ENCODE results near the gene PER2. TPM values are rescaled to one million over a fixed set of nuclear protein-coding genes. Genes with fewer than 3 reads are reported as not detected.

Gene PER2
- total RNA-seq, 1 donor from 2014 or later: 11.7 TPM

DNA sequence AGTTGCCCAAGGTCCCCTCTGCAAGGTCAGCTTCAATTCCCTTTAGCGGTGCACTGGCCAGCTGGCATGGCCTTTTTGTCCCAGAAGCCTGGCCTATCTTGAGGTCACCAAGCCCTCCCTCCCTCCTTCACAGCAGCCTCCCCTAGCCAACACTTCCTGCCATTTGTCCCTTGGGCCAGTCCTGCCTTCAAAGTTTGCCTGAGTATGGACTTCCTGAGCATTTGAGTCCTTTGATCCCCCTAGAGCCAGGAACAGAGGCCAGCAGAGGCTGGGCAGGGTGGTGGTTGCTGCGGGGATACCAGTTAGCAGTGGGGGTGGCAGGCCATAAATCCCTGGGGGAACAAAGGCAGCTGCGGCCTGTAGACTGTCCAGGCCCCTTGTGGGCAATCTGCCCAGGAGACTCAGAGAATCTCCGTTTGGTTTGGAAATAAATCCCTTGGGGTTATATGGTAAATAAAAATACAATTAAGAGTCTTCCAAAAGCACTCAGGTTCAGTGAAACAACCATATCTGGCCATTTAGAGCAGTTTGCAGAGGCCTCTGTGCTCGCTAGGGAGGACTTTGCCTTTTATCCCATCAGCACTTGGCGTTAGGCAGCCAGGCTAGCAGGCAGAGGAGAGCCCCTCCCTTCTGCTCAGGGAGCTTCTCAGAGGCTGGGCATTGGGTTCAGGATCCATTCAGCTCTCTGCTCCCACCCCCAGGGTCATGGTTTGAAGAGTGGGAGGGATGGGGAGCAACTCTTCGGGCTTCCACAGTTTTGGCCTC, 45.5 kb downstream of the PER2 start:
- peaks cover 6% of the 10 kb centered on the region for H3K4me1 Mint-ChIP-seq
- H3K27me3 Mint-ChIP-seq (ENCODE audit: low read depth): peaks cover 19% of the 10 kb centered on the region
- no peak for DNase-seq (ENCODE audit: low spot score in 2 of 2, unreplicated experiment in 2 of 2)
- TF ChIP-seq, protein P1, sequence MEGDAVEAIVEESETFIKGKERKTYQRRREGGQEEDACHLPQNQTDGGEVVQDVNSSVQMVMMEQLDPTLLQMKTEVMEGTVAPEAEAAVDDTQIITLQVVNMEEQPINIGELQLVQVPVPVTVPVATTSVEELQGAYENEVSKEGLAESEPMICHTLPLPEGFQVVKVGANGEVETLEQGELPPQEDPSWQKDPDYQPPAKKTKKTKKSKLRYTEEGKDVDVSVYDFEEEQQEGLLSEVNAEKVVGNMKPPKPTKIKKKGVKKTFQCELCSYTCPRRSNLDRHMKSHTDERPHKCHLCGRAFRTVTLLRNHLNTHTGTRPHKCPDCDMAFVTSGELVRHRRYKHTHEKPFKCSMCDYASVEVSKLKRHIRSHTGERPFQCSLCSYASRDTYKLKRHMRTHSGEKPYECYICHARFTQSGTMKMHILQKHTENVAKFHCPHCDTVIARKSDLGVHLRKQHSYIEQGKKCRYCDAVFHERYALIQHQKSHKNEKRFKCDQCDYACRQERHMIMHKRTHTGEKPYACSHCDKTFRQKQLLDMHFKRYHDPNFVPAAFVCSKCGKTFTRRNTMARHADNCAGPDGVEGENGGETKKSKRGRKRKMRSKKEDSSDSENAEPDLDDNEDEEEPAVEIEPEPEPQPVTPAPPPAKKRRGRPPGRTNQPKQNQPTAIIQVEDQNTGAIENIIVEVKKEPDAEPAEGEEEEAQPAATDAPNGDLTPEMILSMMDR (IDR thresholded peaks at IDR 0.05; ENCODE audit: unreplicated experiment): no peak
- H3K4me3 Mint-ChIP-seq: no peak overlapping the region
- H3K9me3 Mint-ChIP-seq: no peaks in the 10 kb centered on the region
- peaks cover 22% of the 10 kb centered on the region for H3K36me3 Mint-ChIP-seq
- H3K27ac Mint-ChIP-seq: no peak overlapping the region

DNA sequence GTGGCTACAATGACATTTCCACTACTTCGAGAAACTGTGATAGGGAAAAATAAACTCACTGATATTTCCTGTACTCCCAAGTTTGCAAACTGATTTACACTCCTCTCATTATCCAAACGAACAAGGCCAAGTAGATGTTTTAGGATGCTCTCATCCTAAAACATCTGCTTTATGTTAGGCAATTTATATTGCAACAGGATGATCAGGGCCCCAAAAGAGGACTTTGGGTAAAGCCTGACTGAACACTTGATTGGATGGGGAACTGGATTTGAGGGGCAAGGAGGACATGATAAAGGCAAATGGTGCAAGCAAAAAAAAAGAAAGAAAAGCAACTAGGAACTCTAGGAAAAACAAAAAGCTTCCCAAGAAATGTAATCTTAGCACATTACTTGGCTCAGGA, 46.4 kb downstream of the PER2 start:
- TF ChIP-seq, protein P1 (IDR thresholded peaks at IDR 0.05; ENCODE audit: unreplicated experiment): no peak
- Mint-ChIP-seq H3K9me3 (no peaks in the 10 kb centered on the region), H3K4me3 (peak overlapping the region; percentile 2), H3K27ac (no peak overlapping the region), H3K4me1 (peaks cover 6% of the 10 kb centered on the region), H3K27me3 (ENCODE audit: low read depth) (peaks cover 28% of the 10 kb centered on the region), H3K36me3 (peaks cover 15% of the 10 kb centered on the region)
- no peak for DNase-seq (ENCODE audit: low spot score in 2 of 2, unreplicated experiment in 2 of 2)

DNA sequence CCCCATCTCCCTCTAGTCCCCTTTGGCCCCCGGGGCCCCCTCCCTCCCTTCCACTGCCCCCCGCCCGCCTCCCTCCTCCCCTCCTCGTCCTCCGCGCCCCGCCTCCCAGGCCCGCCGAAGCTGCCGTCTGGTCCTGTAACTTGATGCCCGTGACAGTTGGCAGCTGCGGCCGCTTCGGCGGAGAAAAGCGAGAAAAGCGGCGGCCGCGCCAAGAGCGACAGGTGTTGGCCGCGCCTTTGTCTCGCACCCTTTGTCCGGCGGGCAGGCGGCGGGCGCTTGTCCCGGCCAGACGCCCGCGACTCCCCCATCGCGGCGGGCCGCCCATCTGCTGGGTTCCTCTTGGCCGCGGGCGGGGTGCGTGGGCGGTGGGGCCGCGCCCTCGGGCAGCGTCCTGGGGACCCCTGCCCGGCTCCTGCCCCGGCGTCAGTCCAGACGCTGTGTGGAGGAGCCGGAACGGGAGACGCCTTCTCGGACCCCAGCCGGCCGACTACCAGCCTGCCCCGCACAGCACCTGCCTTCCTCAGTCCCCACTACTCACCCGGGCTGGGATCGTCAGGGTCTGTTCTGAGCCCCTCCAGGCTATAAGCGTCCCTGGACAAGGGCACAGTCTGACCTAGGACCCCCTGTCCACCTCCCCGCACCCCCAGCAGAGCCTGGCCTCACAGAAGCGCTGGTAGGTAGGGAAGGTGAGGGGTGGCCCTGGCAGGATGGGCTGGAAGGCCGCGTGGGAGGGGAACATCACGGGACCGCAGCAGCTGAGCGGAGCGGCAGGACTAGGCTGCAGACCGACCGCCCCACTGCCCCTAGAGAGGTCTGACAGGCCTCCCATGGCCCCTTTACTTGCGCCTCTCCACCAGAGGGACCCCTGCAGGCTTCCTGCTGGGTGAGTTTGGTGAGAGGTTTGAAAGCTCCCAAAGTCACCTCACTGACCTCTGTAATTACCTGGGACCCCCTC, 47.4 kb downstream of the PER2 start:
- no peaks in the 10 kb centered on the region for H3K9me3 Mint-ChIP-seq
- TF ChIP-seq, protein P1 (IDR thresholded peaks at IDR 0.05; ENCODE audit: unreplicated experiment): no peak
- H3K4me1 Mint-ChIP-seq: peaks cover 6% of the 10 kb centered on the region
- peaks cover 37% of the 10 kb centered on the region for H3K27me3 Mint-ChIP-seq (ENCODE audit: low read depth)
- peak overlapping the region; percentile 2 for H3K4me3 Mint-ChIP-seq
- peaks cover 13% of the 10 kb centered on the region for H3K36me3 Mint-ChIP-seq
- peak; percentile 49 to 65 for DNase-seq (ENCODE audit: low spot score in 2 of 2, unreplicated experiment in 2 of 2)
- no peak overlapping the region for H3K27ac Mint-ChIP-seq

DNA sequence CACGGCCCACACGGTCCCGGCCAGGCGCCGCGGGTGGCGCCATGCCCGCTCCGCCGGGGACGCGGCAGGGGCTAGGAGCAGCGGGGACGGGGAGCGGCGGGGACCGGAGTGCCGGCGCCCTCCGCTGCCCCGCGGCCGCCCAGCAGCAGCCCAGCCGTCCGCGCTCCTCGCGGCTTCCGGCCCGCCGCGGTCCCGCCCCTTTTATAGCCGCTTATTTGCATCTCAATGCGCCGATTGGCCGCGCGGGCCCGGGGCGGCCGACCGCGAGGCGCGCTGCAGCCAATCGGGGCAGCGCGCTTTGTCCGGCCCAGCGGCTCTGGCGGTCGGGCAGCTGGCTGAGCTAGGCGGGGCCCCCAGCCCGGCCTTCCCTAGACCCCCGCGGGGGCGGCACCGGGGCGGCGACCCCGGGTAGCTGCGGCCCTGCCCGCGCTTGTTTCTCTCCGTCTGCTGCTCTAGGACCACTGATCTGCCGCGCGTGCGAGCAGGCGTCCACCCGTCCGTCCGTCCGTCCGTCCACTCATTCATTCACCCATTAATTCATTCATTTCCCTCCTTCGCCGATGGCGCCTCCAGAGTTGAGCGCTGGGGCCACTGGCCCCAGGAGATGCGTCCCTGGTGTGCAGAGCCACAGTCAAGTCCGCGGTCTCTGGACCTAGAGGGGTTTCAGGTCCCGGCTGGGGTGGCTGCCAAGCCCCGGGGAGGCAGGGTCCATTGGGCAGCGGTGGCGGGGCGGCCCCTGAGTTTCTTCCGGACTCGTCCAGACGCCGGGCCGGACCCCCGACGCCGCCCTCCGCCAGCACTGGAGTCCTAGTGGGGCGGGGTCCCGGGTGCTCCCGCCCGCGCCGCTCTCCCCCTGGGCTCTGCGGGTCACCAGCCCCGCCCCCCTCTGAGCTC, 48.3 kb downstream of the PER2 start, which contains the start of gene HES6:
TSS of gene HES6 (minus strand) at position 176 of the 894 bp plus-strand sequence. CDS start at position 43, 133 bp downstream.
- Mint-ChIP-seq H3K4me3 (peak within 1 kb of the TSS; percentile 64), H3K27me3 (ENCODE audit: low read depth) (peaks cover 46% of the 10 kb centered on the region), H3K9me3 (no peaks in the 10 kb centered on the region), H3K27ac (no peak within 1 kb of the TSS), H3K36me3 (peaks cover 5% of the 10 kb centered on the region), H3K4me1 (peaks cover 6% of the 10 kb centered on the region)
- TF ChIP-seq, protein P1 (IDR thresholded peaks at IDR 0.05; ENCODE audit: unreplicated experiment): no peak
- DNase-seq (ENCODE audit: low spot score in 2 of 2, unreplicated experiment in 2 of 2): peak; percentile 85 to 87

DNA sequence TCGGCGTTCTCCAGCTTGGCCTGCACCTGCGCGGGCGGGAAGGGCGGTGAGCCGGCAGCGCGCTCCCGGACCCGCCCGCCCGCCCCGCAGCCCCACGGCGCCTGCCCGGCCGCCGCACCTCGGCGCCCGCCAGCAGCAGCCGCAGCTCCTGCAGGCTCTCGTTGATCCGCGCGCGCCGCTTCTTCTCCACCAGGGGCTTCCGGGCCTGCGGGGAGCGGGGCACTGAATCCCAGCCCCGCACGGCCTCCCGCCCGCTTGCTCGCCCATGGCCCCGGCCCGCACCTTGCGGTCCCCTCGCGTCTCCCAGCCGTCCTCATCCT, 48.9 kb downstream of the PER2 start:
- DNase-seq (ENCODE audit: low spot score in 2 of 2, unreplicated experiment in 2 of 2): peak in 1 of 2 experiments; percentile 58
- no peak overlapping the region for H3K27ac Mint-ChIP-seq
- no peak overlapping the region for H3K4me3 Mint-ChIP-seq
- no peaks in the 10 kb centered on the region for H3K9me3 Mint-ChIP-seq
- H3K27me3 Mint-ChIP-seq (ENCODE audit: low read depth): peaks cover 47% of the 10 kb centered on the region
- H3K36me3 Mint-ChIP-seq: peaks cover 4% of the 10 kb centered on the region
- TF ChIP-seq, protein P1 (IDR thresholded peaks at IDR 0.05; ENCODE audit: unreplicated experiment): no peak
- H3K4me1 Mint-ChIP-seq: peaks cover 6% of the 10 kb centered on the region

Data from mesothelial cell of epicardium (in vitro differentiated cells).